SK-N-SH treated with all-trans-retinoic acid at 6 μM for 48 hours (cell line): ENCODE data around the gene UBE2D4.

Source experiments
- ATAC-seq: fragments of 200-7000 bp; cut with Tn5 transposase; 3 replicates; pipeline ENCODE4 v1.9.1; 2020; ENCODE audit warnings: mild to moderate bottlenecking, moderate library complexity
- ARNTL ChIP-seq: fragments of 450-650 bp; formaldehyde crosslinking; IDR thresholded peaks from 2 replicates; pipeline ENCODE4 v1.5.0; 2020; ENCODE audit warnings: low read depth, mild to moderate bottlenecking, moderate library complexity, borderline replicate concordance
- BACH2 ChIP-seq: fragments of 250-450 bp; sonication (Bioruptor Pico); IDR thresholded peaks from 2 replicates; pipeline ENCODE4 v1.9.0; 2021; ENCODE audit warnings: mild to moderate bottlenecking, borderline replicate concordance
- CREB5 ChIP-seq: fragments of 250-450 bp; sonication (Bioruptor Pico); IDR thresholded peaks from 2 replicates; pipeline ENCODE4 v1.5.1; 2020; ENCODE audit warnings: low read depth, mild to moderate bottlenecking, moderate library complexity
- CSDC2 ChIP-seq: fragments of 250-450 bp; sonication (Bioruptor Pico); IDR thresholded peaks from 2 replicates; pipeline ENCODE4 v1.5.0; 2020; ENCODE audit warnings: mild to moderate bottlenecking, moderate library complexity
- ESRRG ChIP-seq: fragments of 250-450 bp; sonication (Bioruptor Pico); IDR thresholded peaks from 2 replicates; pipeline ENCODE4 v1.6.1; 2021; ENCODE audit warnings: mild to moderate bottlenecking
- ISL1 ChIP-seq: fragments of 250-450 bp; sonication (Bioruptor Pico); IDR thresholded peaks from 2 replicates; pipeline ENCODE4 v2.1.2; 2022; ENCODE audit warnings: mild to moderate bottlenecking, moderate library complexity
- OSR1 ChIP-seq: fragments of 250-450 bp; sonication (Bioruptor Pico); IDR thresholded peaks from 2 replicates; pipeline ENCODE4 v1.8.0; 2022; ENCODE audit warnings: moderate library complexity, mild to moderate bottlenecking, inconsistent platforms
- POU6F1 ChIP-seq: fragments of 250-450 bp; sonication (Bioruptor Pico); IDR thresholded peaks from 2 replicates; pipeline ENCODE4 v1.8.0; 2021; ENCODE audit warnings: low read depth, mild to moderate bottlenecking, moderate library complexity, borderline replicate concordance
- PPARA ChIP-seq: fragments of 250-450 bp; sonication (Bioruptor Pico); IDR thresholded peaks from 2 replicates; pipeline ENCODE4 v1.5.0; 2020; ENCODE audit warnings: mild to moderate bottlenecking, borderline replicate concordance
- RARB ChIP-seq: fragments of 250-450 bp; sonication (Bioruptor Pico); IDR thresholded peaks from 2 replicates; pipeline ENCODE4 v1.8.0; 2021; ENCODE audit warnings: mild to moderate bottlenecking, moderate library complexity
- SNAI2 ChIP-seq: fragments of 250-450 bp; sonication (Bioruptor Pico); IDR thresholded peaks from 2 replicates; pipeline ENCODE4 v1.5.0; 2020; ENCODE audit warnings: mild to moderate bottlenecking, moderate library complexity
- TCF4 ChIP-seq: fragments of 250-450 bp; sonication (Bioruptor Pico); IDR thresholded peaks from 2 replicates; pipeline ENCODE4 v1.8.0; 2021; ENCODE audit warnings: mild to moderate bottlenecking, moderate library complexity, borderline replicate concordance
- TOX ChIP-seq: fragments of 250-450 bp; sonication (Bioruptor Pico); IDR thresholded peaks from 2 replicates; pipeline ENCODE4 v1.8.0; 2021; ENCODE audit warnings: mild to moderate bottlenecking, moderate library complexity, borderline replicate concordance
- TSHZ2 ChIP-seq: fragments of 250-450 bp; sonication (Bioruptor Pico); IDR thresholded peaks from 2 replicates; pipeline ENCODE4 v1.5.0; 2020; ENCODE audit warnings: mild to moderate bottlenecking, moderate library complexity
- ZC3H10 ChIP-seq: fragments of 250-450 bp; sonication (Bioruptor Pico); IDR thresholded peaks from 2 replicates; pipeline ENCODE4 v1.5.1; 2021; ENCODE audit warnings: mild to moderate bottlenecking, moderate library complexity
- ZFP30 ChIP-seq: fragments of 450-650 bp; formaldehyde crosslinking; IDR thresholded peaks from 2 replicates; pipeline ENCODE4 v1.5.0; 2022; ENCODE audit warnings: mild to moderate bottlenecking, moderate library complexity
- ZNF565 ChIP-seq: fragments of 450-650 bp; formaldehyde crosslinking; conservative IDR thresholded peaks from 2 replicates; pipeline ENCODE4 v1.5.0; 2020; ENCODE audit warnings: low read depth, mild to moderate bottlenecking, moderate library complexity
- ZNF70 ChIP-seq: fragments of 450-650 bp; formaldehyde crosslinking; IDR thresholded peaks from 2 replicates; pipeline ENCODE4 v1.5.0; 2020; ENCODE audit warnings: mild to moderate bottlenecking, moderate library complexity
- ZNF8 ChIP-seq: fragments of 450-650 bp; formaldehyde crosslinking; IDR thresholded peaks from 2 replicates; pipeline ENCODE4 v1.5.0; 2020; ENCODE audit warnings: mild to moderate bottlenecking, moderate library complexity

UBE2D4 gene

GRCh38 chr7:43888993-43889945 is 37.0 kb upstream of the UBE2D4 start:
- no peak for TF ChIP-seq RARB (CRISPR knock-in tag)
- no peak for TF ChIP-seq ESRRG (CRISPR knock-in tag)
- TF ChIP-seq ZNF565 (CRISPR knock-in tag) = no peak
- peak; percentile 59; the same call in 1 of the 2 replicates for TF ChIP-seq ZNF70 (CRISPR knock-in tag)
- TF ChIP-seq ARNTL (CRISPR knock-in tag) = no peak
- ATAC-seq = peak; percentile 71

GRCh38 chr7:43890468-43890867 is 35.8 kb upstream of the UBE2D4 start:
- TF ChIP-seq SNAI2 (CRISPR knock-in tag) (no peak), TCF4 (CRISPR knock-in tag) (no peak), ZC3H10 (CRISPR knock-in tag) (no peak), ZFP30 (no peak), ISL1 (CRISPR knock-in tag) (no peak), PPARA (CRISPR knock-in tag) (no peak), POU6F1 (CRISPR knock-in tag) (no peak), ZNF8 (CRISPR knock-in tag) (no peak), TOX (CRISPR knock-in tag) (no peak), TSHZ2 (no peak), CSDC2 (CRISPR knock-in tag) (no peak), OSR1 (CRISPR knock-in tag) (no peak), BACH2 (CRISPR knock-in tag) (no peak), RARB (CRISPR knock-in tag) (no peak), CREB5 (no peak)
- no peak for ATAC-seq

GRCh38 chr7:43891069-43891955 is 34.9 kb upstream of the UBE2D4 start:
- no peak for ATAC-seq

More at GRCh38 chr7:43891069-43891955, 34.9 kb upstream of the UBE2D4 start:
- no peak for TF ChIP-seq CREB5
- no peak for TF ChIP-seq TOX (CRISPR knock-in tag)
- no peak for TF ChIP-seq ISL1 (CRISPR knock-in tag)
- no peak for TF ChIP-seq ZNF70 (CRISPR knock-in tag)
- no peak for TF ChIP-seq TSHZ2
- no peak for TF ChIP-seq ZNF8 (CRISPR knock-in tag)
- no peak for TF ChIP-seq TCF4 (CRISPR knock-in tag)
- no peak for TF ChIP-seq ZFP30
